ENCODE data around the gene EP400.

EP400 gene

DNA sequence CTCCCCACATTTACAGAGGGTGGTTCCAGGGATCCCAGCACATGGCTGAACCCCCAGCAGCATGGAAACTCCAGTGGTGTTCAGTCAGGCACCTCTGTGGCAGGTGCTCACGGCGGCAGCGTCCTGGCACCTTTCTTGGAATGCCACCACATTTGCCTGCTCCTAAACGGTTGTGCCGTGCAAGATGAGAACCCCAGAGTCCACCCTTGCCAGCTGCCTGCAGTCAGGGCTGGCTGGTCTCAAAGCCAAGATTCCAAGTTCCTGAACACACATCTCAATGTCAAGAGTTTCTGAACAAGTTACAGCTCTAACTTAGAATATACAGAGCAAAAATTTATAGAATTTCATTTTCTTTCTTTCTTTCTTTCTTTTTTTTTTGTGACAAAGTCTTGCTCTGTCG is 155.7 kb downstream of the EP400 start:
- Histone ChIP-seq H3K9me3 (no peaks in the 10 kb centered on the region), H3K36me3 (replicated peaks) (peaks cover 14% of the 10 kb centered on the region), H3K27me3 (ENCODE audit: low read depth) (no peaks in the 10 kb centered on the region), H3K4me1 (no peaks in the 10 kb centered on the region), H3K4me3 (no peak overlapping the region)
- no peak for DNase-seq (ENCODE audit: low spot score in 2 of 2)
- in situ Hi-C loops (cut with MboI; ENCODE audit: low sequenced_read_pairs), result no loop called here

DNA sequence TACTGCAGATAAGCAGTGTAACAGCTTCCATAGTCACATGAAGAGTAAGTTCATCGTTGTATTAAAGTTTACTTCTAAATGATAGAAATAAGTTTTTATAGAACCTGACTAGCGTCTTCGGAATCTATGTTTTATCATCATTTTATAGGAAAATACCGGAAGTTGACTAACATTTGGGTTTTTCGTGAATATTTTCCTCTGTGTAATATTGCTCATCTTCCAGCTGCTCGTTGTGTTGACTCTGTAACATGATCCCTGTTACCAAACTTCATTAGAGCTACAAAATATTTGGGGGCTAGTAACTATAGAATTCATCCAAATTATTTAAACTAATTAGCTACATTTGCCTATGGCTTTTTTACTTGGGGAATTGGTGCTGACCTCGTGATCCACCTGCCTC is 157.2 kb downstream of the EP400 start:
- H3K9me3 ChIP-seq, result no peaks in the 10 kb centered on the region
- in situ Hi-C loops (cut with MboI; ENCODE audit: low sequenced_read_pairs), result no loop called here
- H3K36me3 ChIP-seq (replicated peaks), result peaks cover 16% of the 10 kb centered on the region
- H3K4me1 ChIP-seq, result no peaks in the 10 kb centered on the region
- no peaks in the 10 kb centered on the region for H3K27me3 ChIP-seq (ENCODE audit: low read depth)
- DNase-seq (ENCODE audit: low spot score in 2 of 2), result no peak
- no peak overlapping the region for H3K4me3 ChIP-seq

DNA sequence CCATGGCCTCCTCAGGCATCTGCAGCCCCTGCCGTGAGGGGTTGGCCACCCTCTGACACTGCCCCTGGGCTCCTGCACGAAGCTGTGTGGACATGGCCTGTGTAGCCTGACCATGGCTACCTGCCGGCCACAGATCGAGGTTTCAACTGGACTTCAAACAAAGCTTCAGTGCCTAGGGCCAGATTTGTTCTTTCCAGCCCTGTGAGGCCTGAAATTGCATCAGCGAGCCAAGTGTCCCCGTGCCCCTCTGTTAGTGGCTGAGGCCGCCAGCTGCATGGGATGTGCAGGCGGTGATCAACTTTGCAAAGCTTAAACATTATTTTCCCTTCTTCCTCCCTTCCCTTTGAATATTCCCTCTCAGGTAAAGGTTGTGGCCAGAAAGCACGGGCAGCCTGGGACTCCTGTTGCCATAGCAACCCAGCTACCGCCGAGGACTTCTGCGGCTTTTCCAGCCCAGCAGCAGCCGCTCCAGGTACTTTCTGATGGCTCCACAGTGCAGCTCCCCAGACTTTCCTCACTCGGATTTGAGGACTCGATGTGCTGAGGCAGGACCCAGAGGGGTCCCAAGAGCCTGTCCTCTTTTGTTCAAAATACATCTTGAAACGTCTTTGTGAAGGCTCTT is 158.6 kb downstream of the EP400 start:
- Histone ChIP-seq H3K27me3 (ENCODE audit: low read depth) (no peaks in the 10 kb centered on the region), H3K4me1 (no peaks in the 10 kb centered on the region), H3K9me3 (no peaks in the 10 kb centered on the region), H3K4me3 (no peak overlapping the region), H3K36me3 (replicated peaks) (peaks cover 18% of the 10 kb centered on the region)
- no peak for DNase-seq (ENCODE audit: low spot score in 2 of 2)
- in situ Hi-C loops (cut with MboI; ENCODE audit: low sequenced_read_pairs), result no loop called here

DNA sequence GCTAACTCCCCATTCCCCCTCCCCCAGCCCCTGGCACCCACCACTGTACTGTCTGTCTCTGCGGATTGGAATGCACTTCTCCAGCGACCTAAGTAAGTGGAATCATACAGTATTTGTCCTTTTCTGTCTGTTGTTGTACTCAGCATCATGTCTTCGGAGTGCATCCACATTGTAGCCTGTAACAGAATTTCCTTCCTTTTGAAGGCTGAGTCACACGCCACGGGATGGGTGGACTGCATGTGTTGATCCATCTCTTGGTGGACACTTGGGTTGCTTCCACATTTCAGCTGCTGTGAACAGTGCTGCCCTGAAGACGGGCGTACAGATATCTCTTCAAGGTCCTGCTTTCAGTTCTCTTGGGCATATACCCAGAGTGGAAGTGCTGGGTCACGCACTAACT is 160.0 kb downstream of the EP400 start:
- H3K9me3 ChIP-seq, result no peaks in the 10 kb centered on the region
- DNase-seq (ENCODE audit: low spot score in 2 of 2), result no peak
- peaks cover 30% of the 10 kb centered on the region for H3K36me3 ChIP-seq (replicated peaks)
- no peak overlapping the region for H3K4me3 ChIP-seq
- in situ Hi-C loops (cut with MboI; ENCODE audit: low sequenced_read_pairs), result no loop called here
- H3K27me3 ChIP-seq (ENCODE audit: low read depth), result no peaks in the 10 kb centered on the region
- H3K4me1 ChIP-seq, result no peaks in the 10 kb centered on the region

DNA sequence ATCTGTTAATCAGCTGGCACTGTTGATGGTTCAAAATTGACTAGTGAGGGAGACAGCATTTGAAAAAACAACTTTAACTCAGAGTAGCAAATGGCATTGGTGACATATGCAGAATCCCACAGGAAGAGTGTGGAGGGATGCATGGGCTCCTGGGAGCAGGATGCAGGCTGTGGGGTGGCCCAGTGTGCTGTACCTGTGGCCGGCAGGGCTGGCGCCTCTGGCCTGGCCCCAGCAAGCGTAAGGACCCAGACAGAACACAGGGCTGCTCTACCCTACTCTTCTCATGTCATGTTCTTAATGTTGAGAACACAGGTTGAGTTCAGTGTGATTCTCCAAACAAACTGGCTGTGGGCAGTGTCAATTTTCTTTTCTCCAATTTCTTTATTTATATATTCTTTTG is 160.9 kb downstream of the EP400 start:
- in situ Hi-C loops (cut with MboI; ENCODE audit: low sequenced_read_pairs), result no loop called here
- no peak for DNase-seq (ENCODE audit: low spot score in 2 of 2)
- Histone ChIP-seq H3K4me3 (no peak overlapping the region), H3K4me1 (no peaks in the 10 kb centered on the region), H3K9me3 (no peaks in the 10 kb centered on the region), H3K27me3 (ENCODE audit: low read depth) (no peaks in the 10 kb centered on the region), H3K36me3 (replicated peaks) (peaks cover 35% of the 10 kb centered on the region)

DNA sequence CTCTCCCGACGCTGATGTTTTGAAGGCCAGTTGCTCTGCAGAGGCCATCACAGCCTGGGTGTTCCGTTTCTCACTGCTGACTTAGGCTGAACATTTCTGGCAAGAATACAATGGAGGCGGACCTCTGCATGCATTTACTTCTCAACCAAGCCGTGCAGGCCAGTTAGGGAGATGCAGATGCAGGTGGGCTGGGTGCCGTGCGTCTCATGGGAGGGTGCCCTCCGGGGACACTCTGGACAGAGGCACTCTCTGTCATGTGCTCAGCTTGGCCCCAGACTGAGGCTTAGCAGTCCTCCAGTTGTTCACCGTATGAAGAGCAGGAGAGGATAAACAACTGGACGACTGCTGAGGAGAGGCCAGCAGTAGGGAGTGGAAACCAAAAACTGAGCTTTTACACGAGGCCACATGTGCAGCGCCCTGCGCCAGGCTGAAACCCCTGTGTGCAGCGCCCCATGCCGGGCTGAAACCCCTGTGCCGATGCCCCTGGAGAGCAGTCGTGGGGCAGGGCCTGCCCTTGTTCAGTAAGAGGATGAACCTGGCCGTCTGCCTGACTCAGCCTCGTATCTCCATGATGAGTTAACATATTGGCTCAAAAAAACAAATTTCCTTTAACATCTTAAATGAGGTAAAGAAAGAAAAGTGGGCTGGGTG is 162.0 kb downstream of the EP400 start:
- H3K27me3 ChIP-seq (ENCODE audit: low read depth), result no peaks in the 10 kb centered on the region
- H3K9me3 ChIP-seq, result no peaks in the 10 kb centered on the region
- in situ Hi-C loops (cut with MboI; ENCODE audit: low sequenced_read_pairs), result no loop called here
- H3K4me1 ChIP-seq, result no peaks in the 10 kb centered on the region
- H3K36me3 ChIP-seq (replicated peaks), result peaks cover 44% of the 10 kb centered on the region
- DNase-seq (ENCODE audit: low spot score in 2 of 2), result no peak
- H3K4me3 ChIP-seq, result no peak overlapping the region

DNA sequence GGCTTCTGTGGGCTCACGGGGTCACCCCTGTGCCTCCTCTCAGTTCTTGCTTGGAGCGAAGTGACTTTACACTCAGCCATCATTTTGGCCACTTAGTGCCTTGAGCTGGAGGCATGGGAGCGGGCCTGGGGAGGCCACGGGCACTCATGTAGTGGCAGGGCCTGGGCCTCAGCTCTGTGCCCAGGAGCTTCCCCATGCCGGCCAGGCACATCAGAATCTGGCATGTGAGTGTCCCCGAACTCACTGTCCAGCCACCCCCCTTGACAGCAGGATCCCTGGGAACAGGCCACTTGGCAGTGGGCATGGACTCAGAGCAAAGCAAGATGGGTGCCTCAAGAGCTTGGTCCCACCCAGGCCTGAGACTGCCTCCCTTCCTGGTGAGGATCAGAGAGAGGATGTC is 164.9 kb downstream of the EP400 start:
- Histone ChIP-seq H3K36me3 (replicated peaks) (peaks cover 40% of the 10 kb centered on the region), H3K9me3 (no peaks in the 10 kb centered on the region), H3K4me1 (no peaks in the 10 kb centered on the region), H3K4me3 (no peak overlapping the region), H3K27me3 (ENCODE audit: low read depth) (no peaks in the 10 kb centered on the region)
- in situ Hi-C loops (cut with MboI; ENCODE audit: low sequenced_read_pairs), result no loop called here
- DNase-seq (ENCODE audit: low spot score in 2 of 2), result no peak

DNA sequence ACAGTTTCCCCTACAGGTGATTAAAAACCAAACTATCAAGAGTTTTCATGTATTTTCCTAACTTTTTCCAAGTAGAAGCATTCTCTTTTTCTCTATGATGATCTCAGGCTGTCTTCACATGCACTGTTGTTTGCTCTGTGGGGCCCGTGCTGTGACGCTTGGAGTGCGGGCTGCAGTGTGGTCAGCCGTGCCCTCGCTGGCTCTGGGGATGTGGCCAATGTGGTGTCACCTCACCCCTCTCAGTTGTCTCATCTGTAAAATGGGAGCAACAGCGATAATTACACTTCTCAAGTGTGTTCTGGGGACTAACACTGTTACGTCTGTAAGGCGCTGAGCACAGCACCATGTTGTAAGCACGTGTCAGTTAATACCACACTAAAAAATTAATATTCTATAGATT is 165.8 kb downstream of the EP400 start:
- in situ Hi-C loops (cut with MboI; ENCODE audit: low sequenced_read_pairs), result no loop called here
- Histone ChIP-seq H3K4me1 (no peaks in the 10 kb centered on the region), H3K27me3 (ENCODE audit: low read depth) (no peaks in the 10 kb centered on the region), H3K4me3 (no peak overlapping the region), H3K9me3 (no peaks in the 10 kb centered on the region), H3K36me3 (replicated peaks) (peaks cover 37% of the 10 kb centered on the region)
- DNase-seq (ENCODE audit: low spot score in 2 of 2), result no peak

DNA sequence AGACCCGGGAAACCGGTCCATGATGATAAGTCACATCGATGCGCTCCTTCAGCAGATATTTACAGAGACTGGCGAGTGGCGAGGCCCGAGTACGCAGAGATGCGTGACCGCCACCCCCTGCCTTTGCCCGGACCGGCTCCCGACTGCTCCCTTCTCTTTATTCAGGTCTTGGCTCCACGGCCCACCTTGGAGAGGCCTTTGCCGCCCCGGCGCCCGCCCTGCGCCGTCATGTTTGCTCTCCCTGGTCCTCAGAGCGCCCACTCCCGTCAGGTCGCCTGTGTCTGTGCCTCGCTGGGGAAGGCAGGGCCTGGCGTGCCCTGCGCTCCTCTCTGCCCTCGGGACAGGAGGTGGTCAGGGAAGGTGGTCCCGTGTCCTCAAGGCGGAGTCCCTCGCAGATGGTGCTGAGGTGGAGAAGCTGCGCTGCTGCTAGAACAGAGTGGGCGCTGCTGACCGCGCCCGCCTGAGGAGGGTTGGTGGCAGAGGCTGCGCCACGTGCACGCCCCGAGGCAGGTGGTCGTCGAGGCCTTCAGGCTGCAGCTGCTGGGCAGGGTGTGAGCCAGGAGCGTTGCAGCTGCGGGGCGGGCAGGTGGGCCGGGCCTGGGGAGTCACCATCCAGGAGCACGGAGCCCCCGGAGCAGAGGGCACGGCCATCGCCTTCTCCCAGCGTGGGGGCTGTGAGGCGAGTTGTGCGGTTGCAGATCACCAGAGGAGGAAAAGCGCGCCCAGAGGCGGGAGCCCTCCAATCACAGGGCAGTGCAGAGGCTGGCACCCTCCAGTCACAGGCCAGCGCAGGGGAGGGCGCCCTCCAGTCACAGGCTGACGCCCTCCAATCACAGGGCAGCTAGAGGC is 167.2 kb downstream of the EP400 start:
- Histone ChIP-seq H3K9me3 (no peaks in the 10 kb centered on the region), H3K4me1 (no peaks in the 10 kb centered on the region), H3K27me3 (ENCODE audit: low read depth) (no peaks in the 10 kb centered on the region), H3K4me3 (no peak overlapping the region), H3K36me3 (replicated peaks) (peaks cover 32% of the 10 kb centered on the region)
- no peak for DNase-seq (ENCODE audit: low spot score in 2 of 2)
- in situ Hi-C loops (cut with MboI; ENCODE audit: low sequenced_read_pairs), result no loop called here

DNA sequence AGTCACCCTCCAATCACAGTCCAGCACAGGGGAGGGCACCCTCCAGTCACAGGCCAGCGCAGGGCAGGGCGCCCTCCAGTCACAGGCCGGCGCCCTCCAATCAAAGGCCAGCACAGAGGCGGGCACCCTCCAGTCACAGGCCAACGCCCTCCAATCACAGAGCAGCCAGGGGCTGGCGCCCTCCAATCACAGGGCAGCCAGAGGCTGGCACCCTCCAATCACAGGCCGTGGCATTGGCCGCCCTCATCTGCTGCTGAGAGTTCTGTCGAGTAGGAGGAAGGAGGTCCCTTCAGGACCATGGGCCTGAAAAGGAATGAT is 167.8 kb downstream of the EP400 start:
- no peak overlapping the region for H3K4me3 ChIP-seq
- DNase-seq (ENCODE audit: low spot score in 2 of 2), result no peak
- in situ Hi-C loops (cut with MboI; ENCODE audit: low sequenced_read_pairs), result no loop called here
- peaks cover 32% of the 10 kb centered on the region for H3K36me3 ChIP-seq (replicated peaks)
- H3K4me1 ChIP-seq, result no peaks in the 10 kb centered on the region
- no peaks in the 10 kb centered on the region for H3K27me3 ChIP-seq (ENCODE audit: low read depth)
- no peaks in the 10 kb centered on the region for H3K9me3 ChIP-seq

DNA sequence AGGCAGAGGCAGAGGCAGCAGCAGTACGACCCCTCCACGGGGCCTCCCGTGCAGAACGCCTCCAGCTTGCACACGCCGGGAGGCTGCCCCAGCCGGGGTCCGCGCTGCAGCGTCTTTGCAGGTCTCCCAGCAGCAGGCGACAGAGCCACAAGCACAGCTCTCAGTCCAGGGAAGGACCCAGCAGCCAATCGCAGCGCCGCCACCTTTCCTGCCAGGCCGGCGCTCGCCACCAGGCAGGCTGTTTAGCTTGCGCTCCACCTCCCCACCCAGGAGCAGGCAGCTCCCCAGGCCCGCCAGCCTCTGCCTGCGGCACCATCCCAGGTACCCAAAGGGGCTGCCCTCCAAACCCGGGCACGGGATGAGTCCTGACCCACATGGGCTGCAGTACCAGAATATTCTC is 169.1 kb downstream of the EP400 start:
- in situ Hi-C loops (cut with MboI; ENCODE audit: low sequenced_read_pairs), result no loop called here

DNA sequence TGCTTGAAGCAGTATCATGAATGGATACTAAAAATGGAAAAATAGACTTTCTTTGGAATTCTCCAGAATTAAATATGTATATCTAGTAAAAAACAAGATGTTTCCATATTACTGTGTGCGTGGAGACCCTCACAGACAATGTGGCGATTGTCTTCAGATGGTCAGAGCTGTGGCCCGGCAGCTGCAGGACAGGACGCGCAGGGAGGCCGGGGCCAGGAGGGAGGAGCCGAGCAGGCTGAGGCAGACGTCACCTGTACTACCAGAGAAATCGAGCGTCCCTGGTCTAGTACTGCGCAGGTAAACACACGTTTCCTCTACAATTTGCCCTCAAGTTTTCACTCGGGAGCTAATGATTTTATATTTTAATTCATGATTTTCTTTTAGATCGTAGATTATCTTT is 171.5 kb downstream of the EP400 start:
- in situ Hi-C loops (cut with MboI; ENCODE audit: low sequenced_read_pairs), result no loop called here
- Histone ChIP-seq H3K4me3 (no peak overlapping the region), H3K9me3 (no peaks in the 10 kb centered on the region), H3K36me3 (replicated peaks) (peaks cover 16% of the 10 kb centered on the region), H3K4me1 (no peaks in the 10 kb centered on the region), H3K27me3 (ENCODE audit: low read depth) (no peaks in the 10 kb centered on the region)
- no peak for DNase-seq (ENCODE audit: low spot score in 2 of 2)

More for the DNA sequence above, 169.1 kb downstream of the EP400 start:
- Histone ChIP-seq H3K27me3 (ENCODE audit: low read depth) (no peaks in the 10 kb centered on the region), H3K4me1 (no peaks in the 10 kb centered on the region), H3K9me3 (no peaks in the 10 kb centered on the region), H3K4me3 (no peak overlapping the region), H3K36me3 (replicated peaks) (peaks cover 28% of the 10 kb centered on the region)
- no peak for DNase-seq (ENCODE audit: low spot score in 2 of 2)

DNA sequence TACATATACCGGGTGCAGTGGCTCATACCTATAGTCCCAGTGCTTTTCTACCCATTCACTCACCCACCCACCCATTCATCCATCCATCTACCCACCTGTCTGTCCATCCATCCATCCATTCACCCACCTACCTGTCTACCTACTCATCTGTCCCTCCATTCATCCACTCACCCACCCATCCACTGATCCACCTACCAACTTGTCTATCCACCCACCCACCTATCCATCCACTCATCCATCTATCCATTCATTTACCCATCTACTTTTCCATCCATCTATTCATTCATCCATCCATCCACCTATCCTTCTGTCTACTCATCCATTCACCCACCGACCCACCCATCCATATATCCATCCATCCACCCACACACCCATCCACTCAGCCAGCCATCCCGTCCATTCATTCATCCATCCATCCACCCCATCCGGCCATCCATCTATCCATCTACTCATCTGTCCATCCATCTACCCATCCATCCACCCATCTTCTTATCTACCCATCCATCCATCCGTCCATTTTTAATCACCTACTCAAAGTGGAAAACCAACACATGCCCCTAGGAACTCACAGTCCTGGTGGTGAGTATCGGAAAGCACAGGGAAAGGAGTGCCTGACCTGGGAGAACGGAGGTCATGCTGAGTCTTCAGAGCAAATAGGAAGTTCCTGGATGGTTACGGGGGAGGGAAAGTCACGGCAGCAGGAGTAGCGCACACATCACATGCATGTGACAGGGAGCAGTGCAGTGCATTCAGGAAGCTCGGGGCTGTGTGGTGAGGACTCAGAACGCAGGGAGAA is 174.4 kb downstream of the EP400 start:
- DNase-seq (ENCODE audit: low spot score in 2 of 2), result no peak
- in situ Hi-C loops (cut with MboI; ENCODE audit: low sequenced_read_pairs), result no loop called here

More for the DNA sequence above, 174.4 kb downstream of the EP400 start:
- H3K36me3 ChIP-seq (replicated peaks), result peaks cover 27% of the 10 kb centered on the region
- no peaks in the 10 kb centered on the region for H3K27me3 ChIP-seq (ENCODE audit: low read depth)
- no peaks in the 10 kb centered on the region for H3K4me1 ChIP-seq
- no peak overlapping the region for H3K4me3 ChIP-seq
- H3K9me3 ChIP-seq, result 0 out of 2 replicates have a peak, but pooled peaks cover 2% of the 10 kb centered on the region
